DMS 273 (cell line): Measurements from ENCODE around the gene MAP3K14.

Source experiments
- DNase-seq: peaks from one replicate; lab custom pipeline; 2025; ENCODE audit not compliant: unreplicated experiment; lab: John Stamatoyannopoulos, UW

The MAP3K14 gene

GRCh38 chr17:45238155-45238774, 78.6 kb downstream of the MAP3K14 start:
- DNase-seq: no peak

GRCh38 chr17:45237686-45238085, 79.1 kb downstream of the MAP3K14 start:
- no peak for DNase-seq

- no peak for DNase-seq
Observed at GRCh38 chr17:45236282-45236606, 80.6 kb downstream of the MAP3K14 start.

GRCh38 chr17:45235416-45236281, 81.2 kb downstream of the MAP3K14 start:
- DNase-seq: peak; percentile 87

- peak; percentile 71 for DNase-seq
Observed at GRCh38 chr17:45234641-45235415, 82.0 kb downstream of the MAP3K14 start.

- DNase-seq: no peak
Observed at GRCh38 chr17:45233423-45233924, 83.3 kb downstream of the MAP3K14 start.

- no peak for DNase-seq
Observed at GRCh38 chr17:45232514-45233422, 84.1 kb downstream of the MAP3K14 start.

GRCh38 chr17:45231481-45232116, 85.2 kb downstream of the MAP3K14 start:
- peak; percentile 69 for DNase-seq

- DNase-seq: peak; percentile 92
Observed at GRCh38 chr17:45230787-45231480, 85.9 kb downstream of the MAP3K14 start.

GRCh38 chr17:45230410-45230786, 86.4 kb downstream of the MAP3K14 start:
- DNase-seq: no peak

- DNase-seq: no peak
Observed at GRCh38 chr17:45229681-45230409, 87.0 kb downstream of the MAP3K14 start.

GRCh38 chr17:45228763-45229539, 87.9 kb downstream of the MAP3K14 start:
- peak; percentile 47 for DNase-seq

- DNase-seq: peak; percentile 46
Observed at GRCh38 chr17:45227926-45228762, 88.7 kb downstream of the MAP3K14 start.

GRCh38 chr17:45227101-45227925, 89.5 kb downstream of the MAP3K14 start:
- DNase-seq: no peak

GRCh38 chr17:45226576-45226975, 90.2 kb downstream of the MAP3K14 start:
- no peak for DNase-seq

GRCh38 chr17:45225964-45226530, 90.8 kb downstream of the MAP3K14 start:
- no peak for DNase-seq
